Ovary (tissue), 9 donors: Measurements from ENCODE around the gene KCNJ5. TPM values are rescaled to one million over a fixed set of nuclear protein-coding genes. Genes with fewer than 3 reads are reported as not detected.

Experiments
- DNase-seq, 5 donors: peaks; one replicate each; pipeline ENCODE4 v3.0.0-alpha.2; 2019 to 2020
- H3K27ac ChIP-seq, 2 donors: fragments of 200-600 bp; one replicate each; pipeline versions ENCODE4 v1.5.1 to v1.8.0; 2019 to 2022
- H3K27me3 ChIP-seq: fragments of 200-600 bp; one replicate; pipeline ENCODE4 v1.8.0; 2022
- H3K36me3 ChIP-seq: fragments of 200-600 bp; sonication (generic); one replicate; pipeline ENCODE4 v1.5.1; 2019
- H3K4me1 ChIP-seq: one replicate; pipeline ENCODE4 v1.8.1; 2013; ENCODE audit warnings: mild to moderate bottlenecking, moderate library complexity; ENCODE audit not compliant: insufficient read depth
- H3K4me3 ChIP-seq: fragments of 200-600 bp; sonication (generic); one replicate; pipeline ENCODE4 v1.5.1; 2017
- H3K9me3 ChIP-seq, 2 donors: fragments of 200-600 bp in 1 of 2; sonication (generic) in 1 of 2; one replicate each; pipeline versions ENCODE4 v1.5.1 to v1.8.1; 2013 to 2019; ENCODE audit warnings: mild to moderate bottlenecking in 1 of 2, moderate library complexity in 1 of 2
- EP300 ChIP-seq: sonication (generic); formaldehyde crosslinking; IDR thresholded peaks from one replicate; pipeline ENCODE4 v1.6.1; 2017; ENCODE audit warnings: antibody characterized with exemption
- POLR2A ChIP-seq: fragments of 450-650 bp; IDR thresholded peaks from one replicate; pipeline ENCODE4 v1.6.1; 2017; ENCODE audit warnings: antibody characterized with exemption, mild to moderate bottlenecking, moderate library complexity
- WGBS, 3 donors: extraction: QIAGEN DNeasy Blood & Tissue Kit in 1 of 3; methylation state at CpG; one replicate each; pipeline versions ENCODE4 v1.1.5 to v1.1.7; 2013 to 2017; 5-methylcytosine and 5-hydroxymethylcytosine counted together
- intact Hi-C, 4 donors: fragments of 100-400 bp; cut with DNase I; formaldehyde crosslinking; loops; one replicate each; pipeline versions ENCODE4 v1.11.0 to v1.15.1; 2022 to 2023
- polyA plus RNA-seq, 2 donors: library from polyadenylated mRNA; stranded (reverse); fragments of 200-250 nt in 1 of 2; fragments of 350-450 nt in 1 of 2; fragmentation: Illumina TruSeq in 1 of 2; extraction: RNeasy Lipid Tissue Mini Kit (QIAGEN cat#74804) in 1 of 2; gene quantifications; one replicate each; pipeline ENCODE4 v1.2.3, GENCODE V29; 2013 to 2014
- total RNA-seq, 7 donors: library from RNA; depleted of rRNA in 2 of 7; stranded (reverse); fragments of >200 nt in 2 of 7; fragmentation: NEBNext Ultra II Directional in 3 of 7; extraction: Animal tissue kit (Norgen Biotek cat#: 25700) in 3 of 7; gene quantifications; one replicate each; pipeline versions ENCODE4 v1.1.0 to v1.2.4, GENCODE V29; 2016 to 2023
- TF ChIP-seq, protein P1 (sequence below), 3 donors: fragments of 450-650 bp in 2 of 3; fragments of 200-600 bp in 1 of 3; IDR thresholded peaks; one replicate each; pipeline versions ENCODE4 v1.5.1 to v1.8.0; 2016 to 2022; ENCODE audit warnings: antibody characterized with exemption in 3 of 3, mild to moderate bottlenecking in 1 of 3
- donor health status: DM: no; HTN: no; CAD: no; lungs with moderate emphysema.
- donor health status: DM: no; HTN: no; CAD: no.
- donor health status: Bipolar disorder and iron deficiency.
- donor health status: DM: yes; HTN: yes; CAD: no.
- donor health status: DM: no; HTN: no; CAD: no.
- donor health status: DM: yes; HTN: yes; CAD: no.

The KCNJ5 gene
- total and polyA plus RNA-seq, 9 donors: 0.42 to 3.7 (median 2.0) TPM

DNA sequence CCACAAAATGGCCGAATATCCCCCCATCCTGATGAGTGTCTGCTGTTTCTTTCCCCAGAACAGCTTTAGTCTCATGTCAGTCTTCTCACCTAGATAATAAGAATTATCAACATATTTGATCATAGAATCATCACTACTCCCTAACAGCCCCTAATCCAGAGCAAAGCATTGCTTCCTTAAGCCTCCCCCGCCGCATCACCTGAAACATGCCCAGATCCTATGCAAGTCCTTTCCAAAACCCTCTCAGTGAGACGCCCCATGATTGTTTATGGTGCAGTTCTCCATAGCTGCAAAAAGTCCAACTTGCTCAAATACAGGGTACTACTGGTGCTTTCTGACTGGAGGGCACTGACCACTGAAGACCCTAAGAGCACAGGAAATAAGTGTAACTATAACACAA lies 44.2 kb upstream of the KCNJ5 start:
- no peak for TF ChIP-seq POLR2A
- Histone ChIP-seq H3K27me3 (no peaks in the 10 kb centered on the region), H3K4me1 (no peaks in the 10 kb centered on the region), H3K4me3 (no peak overlapping the region), H3K36me3 (no peaks in the 10 kb centered on the region), H3K27ac (no peak overlapping the region), H3K9me3 (no peaks in the 10 kb centered on the region)
- intact Hi-C loops: no loop called here
- no peak for DNase-seq
- 81 to 97% (median 83%) methylated on average over 4 of the region's 4 CpGs for WGBS, 3 donors

DNA sequence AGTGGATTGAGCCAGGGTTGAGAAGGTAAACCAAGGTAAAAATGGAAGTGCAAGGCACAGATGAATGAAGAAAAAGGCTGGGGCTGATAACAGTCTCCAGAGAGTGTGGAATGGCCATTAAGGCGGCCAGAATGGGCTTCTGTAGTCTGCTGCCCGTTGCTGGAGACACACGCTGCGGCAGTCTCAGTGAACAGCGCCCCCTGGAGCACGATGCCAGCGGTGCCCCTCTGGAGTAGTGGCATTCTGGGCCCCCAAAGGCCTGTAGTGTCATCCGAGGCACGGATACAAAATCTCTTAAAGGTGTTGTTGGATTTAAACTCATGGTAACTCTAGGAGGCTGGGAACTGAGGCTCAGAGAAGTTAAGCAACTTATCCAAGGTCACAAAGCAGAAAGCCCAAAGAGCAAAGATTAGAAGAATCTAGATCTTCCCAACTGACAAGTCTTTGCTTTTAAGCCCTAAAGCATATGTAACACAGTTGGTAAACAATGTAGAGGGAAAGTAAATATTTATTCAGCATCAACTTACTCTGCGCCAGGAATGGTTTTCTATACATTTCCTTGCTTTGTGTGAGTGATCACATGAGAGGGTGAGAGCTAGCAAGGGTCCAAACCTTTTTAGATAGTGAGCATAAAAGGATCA lies 42.2 kb upstream of the KCNJ5 start:
- intact Hi-C loops: no loop called here
- Histone ChIP-seq H3K27ac (no peak overlapping the region), H3K36me3 (no peaks in the 10 kb centered on the region), H3K4me1 (no peaks in the 10 kb centered on the region), H3K27me3 (no peaks in the 10 kb centered on the region), H3K9me3 (no peaks in the 10 kb centered on the region), H3K4me3 (no peak overlapping the region)
- DNase-seq: no peak
- 27 to 43% (median 37%) methylated on average over 10 of the region's 10 CpGs for WGBS, 3 donors
- TF ChIP-seq POLR2A: no peak
- TF ChIP-seq EP300: no peak
- TF ChIP-seq, protein P1, sequence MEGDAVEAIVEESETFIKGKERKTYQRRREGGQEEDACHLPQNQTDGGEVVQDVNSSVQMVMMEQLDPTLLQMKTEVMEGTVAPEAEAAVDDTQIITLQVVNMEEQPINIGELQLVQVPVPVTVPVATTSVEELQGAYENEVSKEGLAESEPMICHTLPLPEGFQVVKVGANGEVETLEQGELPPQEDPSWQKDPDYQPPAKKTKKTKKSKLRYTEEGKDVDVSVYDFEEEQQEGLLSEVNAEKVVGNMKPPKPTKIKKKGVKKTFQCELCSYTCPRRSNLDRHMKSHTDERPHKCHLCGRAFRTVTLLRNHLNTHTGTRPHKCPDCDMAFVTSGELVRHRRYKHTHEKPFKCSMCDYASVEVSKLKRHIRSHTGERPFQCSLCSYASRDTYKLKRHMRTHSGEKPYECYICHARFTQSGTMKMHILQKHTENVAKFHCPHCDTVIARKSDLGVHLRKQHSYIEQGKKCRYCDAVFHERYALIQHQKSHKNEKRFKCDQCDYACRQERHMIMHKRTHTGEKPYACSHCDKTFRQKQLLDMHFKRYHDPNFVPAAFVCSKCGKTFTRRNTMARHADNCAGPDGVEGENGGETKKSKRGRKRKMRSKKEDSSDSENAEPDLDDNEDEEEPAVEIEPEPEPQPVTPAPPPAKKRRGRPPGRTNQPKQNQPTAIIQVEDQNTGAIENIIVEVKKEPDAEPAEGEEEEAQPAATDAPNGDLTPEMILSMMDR (IDR thresholded peaks at IDR 0.05): no peak

DNA sequence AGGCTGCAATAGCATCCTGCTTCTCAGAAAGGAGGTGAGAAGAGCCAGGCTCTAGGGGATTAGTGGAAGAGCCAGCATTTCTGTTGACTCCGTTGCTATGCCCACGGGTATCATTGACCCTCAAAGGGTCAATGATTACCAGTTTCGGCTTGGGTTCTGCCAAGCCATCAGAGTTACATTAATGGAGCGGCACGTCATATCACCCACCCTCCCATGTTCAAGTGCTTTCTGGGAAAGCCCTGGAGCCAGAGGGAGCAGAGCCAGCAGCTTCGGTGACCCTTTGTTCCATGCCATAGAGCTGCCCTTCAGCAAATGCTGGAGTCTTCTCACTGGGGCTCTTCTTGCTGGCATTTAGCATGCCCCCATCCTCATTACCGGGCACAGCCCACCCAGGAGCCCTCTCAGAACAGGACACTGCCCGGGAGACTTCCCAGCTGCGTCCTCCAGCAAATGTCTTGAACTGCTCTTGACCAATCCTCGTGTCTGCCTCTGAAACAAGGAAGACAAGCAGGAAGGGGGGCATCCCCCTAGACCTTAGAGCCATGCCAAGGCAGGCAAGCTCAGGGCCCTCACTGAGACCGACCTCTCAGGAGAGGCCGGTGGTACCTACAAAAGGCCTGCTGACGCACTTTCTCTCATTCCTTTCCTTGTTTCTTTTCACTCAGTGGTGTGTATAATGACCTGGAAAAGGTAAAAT lies 38.7 kb upstream of the KCNJ5 start:
- intact Hi-C loops: no loop called here
- no peak for DNase-seq

DNA sequence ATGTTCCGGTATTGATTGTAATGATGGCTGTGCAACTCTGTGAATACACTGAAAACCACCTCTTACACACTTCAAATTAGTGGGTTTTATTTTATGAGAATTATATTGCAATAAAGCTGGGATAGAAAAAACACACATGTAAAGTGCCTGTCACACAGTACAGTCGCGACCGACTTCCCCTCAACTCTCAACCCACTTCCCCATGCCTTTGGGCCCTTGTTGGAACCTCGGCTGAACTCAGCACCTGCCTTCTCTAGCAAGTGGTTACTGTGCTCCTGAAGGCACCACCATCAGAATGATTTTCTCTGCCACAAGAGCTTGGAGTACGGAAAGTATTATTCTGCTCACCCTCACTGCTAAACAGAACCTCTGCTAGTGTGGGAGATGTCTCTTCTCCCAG lies 37.6 kb upstream of the KCNJ5 start:
- Histone ChIP-seq H3K4me1 (no peaks in the 10 kb centered on the region), H3K27me3 (no peaks in the 10 kb centered on the region), H3K9me3 (no peaks in the 10 kb centered on the region), H3K4me3 (no peak overlapping the region), H3K36me3 (no peaks in the 10 kb centered on the region), H3K27ac (no peak overlapping the region)
- TF ChIP-seq EP300 (no peak), POLR2A (no peak)
- TF ChIP-seq, protein P1 (IDR thresholded peaks at IDR 0.05): no peak
- DNase-seq: no peak
- whole genome bisulfite sequencing, 3 donors: 91 to 95% (median 95%) methylated on average over 6 of the region's 6 CpGs
- intact Hi-C loops: no loop called here

More for the DNA sequence above, 38.7 kb upstream of the KCNJ5 start:
- WGBS, 3 donors: 88 to 90% (median 89%) methylated on average over 13 of the region's 13 CpGs
- TF ChIP-seq EP300: no peak
- TF ChIP-seq, protein P1 (IDR thresholded peaks at IDR 0.05): no peak
- Histone ChIP-seq H3K27me3 (no peaks in the 10 kb centered on the region), H3K4me3 (no peak overlapping the region), H3K36me3 (no peaks in the 10 kb centered on the region), H3K27ac (no peak overlapping the region), H3K4me1 (no peaks in the 10 kb centered on the region), H3K9me3 (no peaks in the 10 kb centered on the region)

DNA sequence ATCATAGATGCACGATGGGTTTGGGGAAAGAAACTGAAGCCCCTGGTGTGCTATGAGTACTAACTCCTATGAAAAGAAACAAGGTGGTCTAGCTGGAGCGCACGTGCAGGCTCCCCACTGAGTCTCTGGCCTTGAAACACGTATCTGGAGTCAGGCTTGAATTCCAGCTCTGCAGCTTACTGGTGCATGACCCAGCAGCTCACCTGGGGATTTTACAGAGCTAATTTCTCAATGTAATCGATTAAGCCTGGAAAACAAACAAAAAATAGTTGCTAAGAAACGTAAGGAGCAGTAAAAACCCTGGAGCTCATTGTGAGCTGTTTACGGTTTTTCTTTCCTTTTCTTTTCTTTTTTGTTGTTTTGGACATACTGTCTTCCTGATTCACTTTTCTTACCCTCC lies 36.3 kb upstream of the KCNJ5 start:
- H3K9me3 ChIP-seq: no peaks in the 10 kb centered on the region
- no peak for DNase-seq
- intact Hi-C loops: no loop called here
- no peaks in the 10 kb centered on the region for H3K36me3 ChIP-seq
- no peak overlapping the region for H3K27ac ChIP-seq
- WGBS, 3 donors: 65 to 70% (median 70%) methylated on average over 7 of the region's 7 CpGs
- TF ChIP-seq POLR2A (no peak), EP300 (no peak)
- TF ChIP-seq, protein P1 (IDR thresholded peaks at IDR 0.05): no peak
- no peak overlapping the region for H3K4me3 ChIP-seq
- H3K27me3 ChIP-seq: no peaks in the 10 kb centered on the region
- no peaks in the 10 kb centered on the region for H3K4me1 ChIP-seq
